NCI-H187 (cell line): ENCODE measurements around the gene MN1.

ENCODE experiments used
- DNase-seq, 2 experiments: peaks; one replicate each; lab custom pipeline; 2025; lab: John Stamatoyannopoulos, UW

Gene MN1

GRCh38 chr22:27827604-27828587 is 26.3 kb upstream of the MN1 start:
- no peak for DNase-seq

GRCh38 chr22:27825174-27825573 is 23.6 kb upstream of the MN1 start:
- DNase-seq, result no peak

GRCh38 chr22:27823221-27823620 is 21.7 kb upstream of the MN1 start:
- no peak for DNase-seq

- DNase-seq, result no peak
Observed at GRCh38 chr22:27820896-27821866, 19.6 kb upstream of the MN1 start.

- no peak for DNase-seq
Observed at GRCh38 chr22:27816552-27816951, 15.0 kb upstream of the MN1 start.

GRCh38 chr22:27815826-27816530 is 14.4 kb upstream of the MN1 start:
- no peak for DNase-seq

GRCh38 chr22:27814993-27815392 is 13.4 kb upstream of the MN1 start:
- no peak for DNase-seq

GRCh38 chr22:27811778-27812177 is 10.2 kb upstream of the MN1 start:
- no peak for DNase-seq

GRCh38 chr22:27810609-27811151 is 9.1 kb upstream of the MN1 start:
- DNase-seq, result no peak

- no peak for DNase-seq
Observed at GRCh38 chr22:27809700-27810608, 8.4 kb upstream of the MN1 start.

GRCh38 chr22:27809226-27809603 is 7.7 kb upstream of the MN1 start:
- no peak for DNase-seq

GRCh38 chr22:27808451-27809225 is 7.1 kb upstream of the MN1 start:
- no peak for DNase-seq

- DNase-seq, result no peak
Observed at GRCh38 chr22:27805841-27806240, 4.3 kb upstream of the MN1 start.

- no peak for DNase-seq
Observed at GRCh38 chr22:27804470-27805297, 3.1 kb upstream of the MN1 start.

- DNase-seq, result no peak
Observed at GRCh38 chr22:27803841-27804415, 2.4 kb upstream of the MN1 start.

GRCh38 chr22:27802346-27803073 is 954 bp upstream of the MN1 start:
- DNase-seq, result no peak

- no peak for DNase-seq
Observed at GRCh38 chr22:27801202-27801615, 347 bp downstream of the MN1 start.
